GM18868 (cell line): ENCODE data around the gene IGF2BP3.
A peak's percentile ranks its signal among the peaks of the same experiment; 100 is the strongest.

Source experiments
- ATAC-seq: cut with Tn5 transposase; IDR thresholded peaks from one replicate; pipeline ENCODE4 v1.9.1; 2021; ENCODE audit warnings: mild to moderate bottlenecking, moderate library complexity; ENCODE audit not compliant: unreplicated experiment

Gene IGF2BP3

GRCh38 chr7:23472556-23472955 is 2.3 kb upstream of the IGF2BP3 start:
- no peak for ATAC-seq

DNA sequence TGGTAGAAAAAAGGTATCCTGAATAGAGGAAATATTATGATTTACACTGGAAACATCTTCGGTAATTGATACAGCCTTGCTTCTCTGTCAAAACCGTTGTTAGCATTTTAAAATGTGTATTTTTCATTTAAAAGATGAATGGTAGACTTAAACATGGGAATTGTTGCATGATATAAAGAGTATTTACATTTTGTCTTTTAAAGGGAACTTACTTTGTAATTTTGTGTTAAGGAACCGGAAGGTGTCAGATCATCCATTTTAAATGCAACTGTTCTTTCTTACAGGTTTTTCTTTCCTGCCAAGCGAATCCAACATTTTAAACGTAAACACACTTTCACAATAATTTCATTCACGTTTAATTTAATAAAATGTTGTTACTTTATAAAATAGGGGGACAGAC is 1.8 kb upstream of the IGF2BP3 start:
- no peak for ATAC-seq

- ATAC-seq: peak; percentile 32
These were observed 992 bp upstream of the IGF2BP3 start for GRCh38 chr7:23471106-23471859.

GRCh38 chr7:23469961-23470250 is 385 bp downstream of the IGF2BP3 start:
- ATAC-seq: no peak

GRCh38 chr7:23469150-23469960 is 936 bp downstream of the IGF2BP3 start:
- ATAC-seq: no peak

GRCh38 chr7:23468526-23469149 is 1.7 kb downstream of the IGF2BP3 start:
- no peak for ATAC-seq

DNA sequence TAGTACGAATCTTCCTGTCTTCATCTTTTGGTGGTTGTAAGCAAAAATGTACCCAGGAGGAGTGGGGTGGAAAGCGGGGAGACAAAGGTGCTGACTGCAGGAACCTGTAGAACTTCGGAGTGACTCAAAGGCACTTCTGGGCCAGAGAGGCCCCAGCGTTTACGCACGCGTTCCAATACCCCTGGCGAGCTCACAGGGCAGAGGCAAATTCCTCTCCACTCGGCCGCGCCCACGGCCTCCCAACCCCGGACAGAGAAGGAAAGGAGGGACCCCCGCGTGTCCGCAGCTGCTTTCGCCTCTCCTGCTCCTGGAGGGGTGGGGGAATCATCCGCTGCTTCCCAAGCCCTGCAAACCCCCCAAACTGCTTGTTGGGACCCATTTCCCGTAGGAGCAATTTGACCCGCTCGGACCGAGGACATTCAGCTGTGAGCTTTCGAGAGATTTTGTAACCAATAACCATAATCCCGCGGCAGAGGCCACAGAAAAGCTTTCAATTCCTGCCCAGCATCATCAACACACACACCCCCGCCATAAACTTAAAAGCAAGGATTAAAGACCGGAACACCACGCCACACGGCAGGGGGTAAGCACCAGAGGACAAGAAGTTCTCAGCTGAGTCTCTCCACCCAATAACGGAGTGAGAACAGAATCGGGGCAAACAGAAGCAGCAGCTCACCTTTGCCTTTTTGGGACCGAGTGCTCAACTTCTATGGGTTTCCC is 2.3 kb downstream of the IGF2BP3 start:
- ATAC-seq: no peak

DNA sequence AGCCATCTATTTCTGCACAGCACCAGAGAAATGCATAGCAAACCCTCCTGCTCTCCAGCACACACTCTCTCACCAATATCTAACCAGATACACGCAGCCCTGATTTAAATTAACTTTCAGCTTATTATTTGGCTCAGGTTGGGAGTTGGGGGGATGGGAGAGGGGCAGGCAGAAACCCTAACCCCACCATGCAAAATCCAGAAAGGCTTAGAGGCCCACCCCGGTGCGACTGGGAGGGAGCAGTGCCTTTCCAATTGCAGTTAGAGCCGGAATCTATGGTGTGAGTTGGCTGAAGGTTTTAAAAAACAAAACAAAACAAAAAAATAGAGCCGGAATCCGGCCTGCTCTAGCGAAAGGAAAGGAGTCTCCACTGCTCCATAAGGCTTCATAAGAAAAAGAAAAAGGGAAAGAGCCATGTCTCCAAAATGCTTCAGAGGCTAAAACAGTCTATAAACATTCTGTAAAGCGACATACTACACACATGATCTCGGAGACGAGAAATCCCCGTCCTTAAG is 2.9 kb downstream of the IGF2BP3 start:
- ATAC-seq: no peak

DNA sequence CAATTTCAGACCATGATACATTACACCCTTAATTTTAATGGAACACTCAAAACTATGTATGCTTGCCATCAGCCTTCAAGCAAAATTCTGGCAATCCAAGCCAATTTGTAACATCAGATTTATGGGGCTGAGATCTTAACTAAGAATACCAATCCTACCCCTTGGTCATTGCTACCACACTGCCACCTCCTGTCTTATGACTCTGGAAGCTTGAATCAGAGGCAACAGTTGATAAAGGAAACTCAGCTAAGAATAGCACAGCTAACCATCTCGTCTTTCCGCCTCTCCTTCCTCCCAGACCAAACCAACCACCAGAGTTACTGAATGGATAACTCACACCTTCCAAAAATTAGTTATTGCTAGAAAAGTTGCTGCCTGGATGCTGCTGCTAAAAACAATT is 7.4 kb downstream of the IGF2BP3 start:
- ATAC-seq: no peak

- ATAC-seq: no peak
These were observed 12.2 kb downstream of the IGF2BP3 start for GRCh38 chr7:23458044-23458443.

GRCh38 chr7:23456093-23456492 is 14.2 kb downstream of the IGF2BP3 start:
- no peak for ATAC-seq

- ATAC-seq: no peak
These were observed 15.3 kb downstream of the IGF2BP3 start for GRCh38 chr7:23454881-23455526.

DNA sequence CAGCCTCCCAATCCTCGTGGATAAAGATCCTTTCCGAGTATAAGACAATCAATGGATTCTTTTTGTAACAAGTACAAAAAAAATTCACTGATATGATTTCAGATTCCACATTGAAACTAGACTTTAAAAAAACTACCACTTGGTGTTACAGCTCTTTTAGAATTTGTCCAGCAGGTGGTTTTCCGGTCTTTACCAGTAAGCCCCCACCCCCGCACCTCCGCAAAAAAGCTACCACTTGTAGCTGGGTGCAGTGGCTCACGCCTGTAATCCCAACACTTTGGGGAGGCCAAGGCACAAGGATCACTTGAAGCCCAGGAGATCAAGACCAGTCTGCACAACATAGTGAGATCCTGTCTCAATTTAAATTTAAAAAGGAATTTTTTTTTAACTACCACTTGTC is 19.8 kb downstream of the IGF2BP3 start:
- no peak for ATAC-seq

DNA sequence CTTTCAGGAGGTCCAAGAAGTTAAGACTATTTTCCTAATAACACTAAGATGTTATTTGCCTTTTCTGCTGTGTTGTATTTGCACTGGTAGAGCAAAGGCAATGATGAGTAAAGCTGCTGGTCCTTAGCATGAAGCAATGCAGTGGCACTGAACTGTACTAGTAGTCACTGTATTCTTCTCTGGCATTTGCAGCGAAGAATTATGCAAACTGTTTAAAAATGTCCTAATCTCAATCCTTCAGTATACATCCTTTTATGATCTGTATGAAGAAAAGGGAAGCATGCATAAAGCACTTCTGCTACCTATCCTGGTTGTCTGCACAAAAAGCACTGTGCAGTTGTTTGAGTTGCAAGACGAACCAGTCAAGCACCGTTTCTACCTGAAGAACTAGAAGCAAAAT is 20.4 kb downstream of the IGF2BP3 start:
- no peak for ATAC-seq

DNA sequence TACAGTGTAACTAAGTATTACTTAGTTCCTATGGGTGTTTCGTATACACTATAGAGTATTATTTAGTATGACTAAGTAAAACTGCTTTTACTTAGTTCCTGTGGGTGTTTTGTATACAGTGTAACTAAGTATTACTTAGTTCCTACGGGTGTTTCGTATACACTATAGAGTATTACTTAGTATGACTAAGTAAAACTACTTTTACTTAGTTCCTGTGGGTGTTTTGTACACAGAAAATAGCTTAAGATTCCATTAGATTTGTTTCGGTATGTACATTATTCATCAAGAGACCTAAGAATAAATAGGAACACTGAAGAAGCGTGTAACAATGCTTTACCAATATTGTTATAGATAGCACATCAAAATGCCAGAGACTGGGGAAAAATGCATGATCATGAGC is 25.0 kb downstream of the IGF2BP3 start:
- ATAC-seq: no peak

DNA sequence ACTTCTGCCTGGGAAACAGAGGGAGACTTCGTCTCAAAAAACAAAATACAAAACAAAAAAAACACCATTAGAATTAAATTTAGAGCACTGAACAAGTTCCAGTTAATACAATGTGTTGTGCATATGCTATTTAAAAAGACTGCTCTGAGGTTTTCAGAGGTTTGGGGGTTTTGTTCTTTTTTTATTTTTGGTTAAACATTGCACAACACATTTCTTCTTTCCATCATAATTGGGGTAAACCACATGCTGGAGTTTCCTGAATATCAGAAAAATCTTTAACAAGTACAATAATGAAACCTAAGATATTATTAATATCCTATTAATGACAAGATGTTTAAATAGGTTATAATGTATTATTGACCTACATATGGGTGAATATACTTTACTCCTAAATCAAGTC is 26.3 kb downstream of the IGF2BP3 start:
- no peak for ATAC-seq

DNA sequence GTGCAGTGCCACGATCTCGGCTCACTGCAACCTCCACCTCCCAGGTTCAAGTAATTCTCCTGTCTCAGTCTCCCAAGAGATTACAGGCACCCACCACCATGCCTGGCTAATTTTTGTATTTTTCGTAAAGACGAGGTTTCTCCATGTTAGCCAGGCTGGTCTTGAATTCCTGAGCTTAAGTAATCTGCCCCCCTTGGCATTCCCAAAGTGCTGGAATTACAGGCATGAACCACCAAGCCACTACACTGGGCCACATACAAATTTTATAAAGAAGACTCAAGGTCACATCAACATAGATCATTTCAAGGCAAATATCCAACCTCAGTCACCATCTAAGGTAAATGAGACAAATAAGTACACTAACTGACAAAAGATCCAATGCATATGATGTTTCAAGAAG is 32.1 kb downstream of the IGF2BP3 start:
- no peak for ATAC-seq

DNA sequence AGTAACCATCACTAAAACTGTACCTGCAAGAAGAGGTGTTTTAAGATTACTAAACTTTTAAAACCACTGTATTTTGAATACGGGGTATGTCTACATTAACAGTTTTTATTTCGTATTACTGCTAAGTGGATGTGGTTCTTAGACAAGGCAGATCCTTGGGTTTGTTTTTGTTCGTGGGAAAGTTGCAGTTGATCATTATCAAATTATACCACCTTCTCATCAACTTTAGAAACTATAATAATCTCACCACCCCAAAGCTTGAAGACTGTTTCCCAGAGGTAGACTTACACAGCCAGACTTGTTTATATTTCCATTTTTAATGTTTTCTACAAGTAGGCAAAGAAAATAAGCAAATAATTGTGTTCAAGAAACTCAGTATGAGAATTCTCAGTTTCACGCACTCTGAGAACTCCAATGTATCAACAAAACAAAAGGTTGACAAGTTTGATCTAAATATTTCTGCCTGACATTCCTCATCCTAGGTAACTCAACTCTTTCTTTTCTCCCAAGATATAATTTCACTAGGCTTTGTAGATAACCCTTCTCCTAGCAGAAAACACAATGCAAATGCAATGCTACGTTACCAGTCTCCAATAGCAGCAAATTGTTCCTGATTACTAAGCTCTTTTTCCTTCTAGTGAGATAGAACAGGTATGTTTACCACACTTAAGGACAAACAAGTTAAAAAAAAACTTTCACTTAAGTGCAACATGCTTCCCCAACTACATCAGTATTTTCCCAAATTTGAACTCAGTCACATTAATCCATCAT is 36.0 kb downstream of the IGF2BP3 start:
- ATAC-seq: no peak

DNA sequence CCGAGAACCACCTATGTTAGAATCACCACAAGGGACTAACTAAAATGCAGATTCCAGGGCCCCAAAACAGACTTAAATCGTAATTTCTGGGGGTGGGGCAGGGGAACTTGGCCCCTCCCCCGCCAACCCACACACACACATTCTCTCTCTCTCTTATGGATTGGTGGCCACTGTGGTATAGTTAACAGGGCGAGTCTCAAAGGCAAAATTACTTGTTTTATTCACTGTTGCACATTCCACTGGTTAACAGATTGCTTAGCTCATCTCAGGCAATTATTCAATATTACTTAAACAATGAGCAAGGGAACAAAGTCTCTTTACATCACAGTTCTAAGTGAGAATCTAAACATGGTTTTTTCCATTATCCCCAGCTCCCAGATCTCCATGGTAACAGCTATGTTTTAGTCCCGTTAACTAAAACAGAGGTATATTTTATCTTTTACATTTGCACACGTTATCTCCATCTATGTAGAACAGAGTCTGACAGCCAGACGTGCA is 38.5 kb downstream of the IGF2BP3 start:
- no peak for ATAC-seq

DNA sequence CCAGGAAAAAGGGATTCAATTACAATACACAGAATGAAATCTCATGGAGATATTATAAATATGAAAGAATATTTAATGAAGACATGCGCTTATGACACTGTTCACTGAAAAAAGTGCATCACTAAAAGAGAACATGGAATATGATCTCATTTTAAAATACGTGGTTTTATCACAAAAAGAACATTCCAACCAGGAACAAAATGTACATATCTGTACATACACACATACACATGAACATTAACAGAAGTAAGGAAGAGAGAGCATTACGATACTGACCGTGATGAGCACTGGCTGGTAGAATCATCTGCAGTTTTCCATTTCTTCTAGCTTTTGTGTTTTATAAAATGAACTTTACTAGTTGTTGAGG is 39.4 kb downstream of the IGF2BP3 start:
- ATAC-seq: no peak
